8988T (cell line): Measurements from ENCODE around the gene ETF1.
A peak's percentile ranks its signal among the peaks of the same experiment; 100 is the strongest.

Source experiments
- DNase-seq: peaks from one replicate; pipeline ENCODE4 v3.0.0; 2011

The ETF1 gene

GRCh38 chr5:138560971-138561370 lies 17.9 kb upstream of the ETF1 start:
- DNase-seq = no peak

- DNase-seq = no peak
These were observed 16.9 kb upstream of the ETF1 start for GRCh38 chr5:138559937-138560336.

- DNase-seq = no peak
These were observed 14.6 kb upstream of the ETF1 start for GRCh38 chr5:138557677-138558076.

GRCh38 chr5:138554143-138554542 lies 11.1 kb upstream of the ETF1 start:
- DNase-seq = no peak

GRCh38 chr5:138553437-138554095 lies 10.5 kb upstream of the ETF1 start:
- DNase-seq = no peak

GRCh38 chr5:138552657-138553056 lies 9.6 kb upstream of the ETF1 start:
- DNase-seq = no peak

- DNase-seq = no peak
These were observed 6.4 kb upstream of the ETF1 start for GRCh38 chr5:138549414-138549813.

GRCh38 chr5:138545919-138546562 lies 3.0 kb upstream of the ETF1 start:
- DNase-seq = no peak

- no peak for DNase-seq
These were observed 1.4 kb upstream of the ETF1 start for GRCh38 chr5:138544181-138545134.

- DNase-seq = no peak
These were observed 681 bp upstream of the ETF1 start for GRCh38 chr5:138543730-138544104.

- no peak for DNase-seq
These were observed 668 bp downstream of the ETF1 start for GRCh38 chr5:138542180-138542955.

GRCh38 chr5:138541511-138542179 lies 1.4 kb downstream of the ETF1 start:
- no peak for DNase-seq

GRCh38 chr5:138539791-138540190 lies 3.2 kb downstream of the ETF1 start:
- no peak for DNase-seq

GRCh38 chr5:138538943-138539627 lies 4.0 kb downstream of the ETF1 start:
- DNase-seq = no peak

- peak; percentile 32 for DNase-seq
These were observed 6.2 kb downstream of the ETF1 start for GRCh38 chr5:138536665-138537315.

- DNase-seq = no peak
These were observed 6.8 kb downstream of the ETF1 start for GRCh38 chr5:138536215-138536614.

GRCh38 chr5:138533973-138534941 lies 8.8 kb downstream of the ETF1 start:
- no peak for DNase-seq

GRCh38 chr5:138529812-138530211 lies 13.2 kb downstream of the ETF1 start:
- no peak for DNase-seq

GRCh38 chr5:138528744-138529469 lies 14.1 kb downstream of the ETF1 start:
- DNase-seq = no peak
